ENCODE data around the gene OR6N2. TPM values are rescaled to one million over a fixed set of nuclear protein-coding genes. Genes with fewer than 3 reads are reported as not detected.

OR6N2 gene
- total RNA-seq, 1 donor, result not detected

DNA sequence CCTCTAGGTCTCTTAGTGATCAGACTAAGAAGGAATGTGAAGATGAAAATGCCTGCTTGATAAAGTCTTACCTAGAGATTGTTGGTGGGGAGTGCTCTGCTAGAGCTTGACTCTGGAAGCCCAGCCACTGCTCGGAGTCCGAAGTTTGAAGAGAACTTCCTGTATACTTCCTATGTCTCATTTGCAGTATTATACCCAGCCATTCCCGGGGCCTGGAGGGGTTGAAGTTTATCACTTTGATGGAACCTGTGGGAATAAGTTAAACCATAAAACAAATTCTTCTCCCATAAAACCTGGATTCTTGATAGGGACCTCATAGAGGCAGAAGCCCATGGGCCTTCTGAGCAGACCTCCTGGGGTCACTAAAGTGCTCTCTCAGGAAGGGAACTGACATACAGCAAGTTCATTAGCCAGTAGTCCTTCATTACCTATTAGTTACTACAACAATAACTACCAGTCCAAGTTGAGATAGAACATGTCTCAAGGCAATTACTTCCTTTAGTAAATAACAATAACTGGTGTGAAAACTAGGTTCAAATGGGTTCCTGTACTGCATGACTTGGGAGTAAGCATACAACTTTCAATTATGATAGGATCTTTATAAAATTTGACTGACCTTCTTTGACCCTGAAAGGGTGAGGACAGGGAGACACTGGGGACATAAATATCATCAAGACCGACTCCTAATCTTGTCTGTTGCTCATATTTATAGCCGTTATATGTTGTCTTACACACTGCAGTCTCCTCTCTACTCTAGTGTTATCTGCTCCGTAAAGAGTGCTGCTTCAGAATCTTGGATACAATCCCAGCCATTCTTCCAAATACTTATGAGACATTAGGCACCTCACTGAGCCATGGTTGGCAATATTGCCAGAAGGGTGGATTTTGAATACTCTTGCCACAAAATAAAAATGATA, 8.8 kb downstream of the OR6N2 start, which contains the start of gene OR6N1:
TSS of gene OR6N1 (minus strand) at position 246 of the 917 bp plus-strand sequence. CDS start 5,513 bp downstream, outside the sequence.
- TF ChIP-seq, protein P1, sequence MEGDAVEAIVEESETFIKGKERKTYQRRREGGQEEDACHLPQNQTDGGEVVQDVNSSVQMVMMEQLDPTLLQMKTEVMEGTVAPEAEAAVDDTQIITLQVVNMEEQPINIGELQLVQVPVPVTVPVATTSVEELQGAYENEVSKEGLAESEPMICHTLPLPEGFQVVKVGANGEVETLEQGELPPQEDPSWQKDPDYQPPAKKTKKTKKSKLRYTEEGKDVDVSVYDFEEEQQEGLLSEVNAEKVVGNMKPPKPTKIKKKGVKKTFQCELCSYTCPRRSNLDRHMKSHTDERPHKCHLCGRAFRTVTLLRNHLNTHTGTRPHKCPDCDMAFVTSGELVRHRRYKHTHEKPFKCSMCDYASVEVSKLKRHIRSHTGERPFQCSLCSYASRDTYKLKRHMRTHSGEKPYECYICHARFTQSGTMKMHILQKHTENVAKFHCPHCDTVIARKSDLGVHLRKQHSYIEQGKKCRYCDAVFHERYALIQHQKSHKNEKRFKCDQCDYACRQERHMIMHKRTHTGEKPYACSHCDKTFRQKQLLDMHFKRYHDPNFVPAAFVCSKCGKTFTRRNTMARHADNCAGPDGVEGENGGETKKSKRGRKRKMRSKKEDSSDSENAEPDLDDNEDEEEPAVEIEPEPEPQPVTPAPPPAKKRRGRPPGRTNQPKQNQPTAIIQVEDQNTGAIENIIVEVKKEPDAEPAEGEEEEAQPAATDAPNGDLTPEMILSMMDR (IDR thresholded peaks at IDR 0.05; ENCODE audit: insufficient read depth, low read depth, low read length), result no peak
- no peak for DNase-seq (ENCODE audit: low read depth)
- H3K4me3 ChIP-seq (ENCODE audit: low read depth, low read length), result no peak within 1 kb of the TSS

DNA sequence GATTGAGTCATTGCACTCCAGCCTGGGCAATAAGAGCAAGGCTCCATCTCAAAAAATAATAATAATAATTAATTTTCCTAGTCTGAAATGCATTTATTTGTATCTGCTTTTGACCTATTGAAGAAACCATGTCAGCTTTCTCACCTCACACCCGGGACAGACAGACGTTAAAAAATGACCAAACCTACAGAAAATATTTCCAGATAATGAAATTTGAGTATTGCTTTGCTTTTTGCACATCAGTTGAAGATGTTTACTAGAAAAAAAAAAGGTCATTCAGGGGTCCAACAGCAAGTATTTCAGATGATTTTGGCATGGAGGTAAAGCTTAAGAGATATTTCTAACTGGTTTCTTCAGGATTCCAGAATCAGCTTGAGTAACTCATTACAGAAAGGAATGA, 26.6 kb downstream of the OR6N2 start, which contains the start of gene OR6K6:
TSS of gene OR6K6 (plus strand) at position 301 of the 400 bp plus-strand sequence. CDS start 168 bp downstream, outside the sequence.
- no peak within 1 kb of the TSS for H3K4me3 ChIP-seq (ENCODE audit: low read depth, low read length)
- TF ChIP-seq, protein P1 (IDR thresholded peaks at IDR 0.05; ENCODE audit: insufficient read depth, low read depth, low read length), result no peak
- no peak for DNase-seq (ENCODE audit: low read depth)

DNA sequence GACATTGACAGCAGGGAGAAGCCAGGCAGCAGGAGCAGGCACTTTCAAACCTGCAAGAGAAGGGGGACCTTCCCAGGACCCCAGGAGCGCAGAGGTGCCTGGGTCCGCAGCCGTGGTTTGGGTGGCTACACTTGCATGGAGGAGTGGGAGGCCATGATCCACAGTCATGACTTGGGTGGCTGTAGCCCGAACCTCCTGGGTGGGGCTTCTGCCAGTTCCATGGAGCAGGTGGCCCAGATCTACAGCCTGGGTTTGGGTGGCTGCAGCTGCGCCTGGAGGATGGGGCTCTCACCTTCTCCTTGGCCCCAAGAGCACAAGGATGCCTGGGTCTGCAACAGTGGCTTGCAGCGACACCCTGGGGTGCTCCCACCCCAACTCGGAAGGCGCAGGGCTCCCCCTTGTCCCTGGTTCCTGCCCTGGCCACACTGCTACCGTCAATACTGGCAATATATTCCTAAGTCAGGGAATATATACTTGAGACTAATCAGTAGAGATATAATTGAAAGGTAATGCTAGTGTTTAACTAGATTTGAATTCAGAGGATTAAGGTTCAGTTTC, 28.8 kb downstream of the OR6N2 start:
- TF ChIP-seq, protein P1 (IDR thresholded peaks at IDR 0.05; ENCODE audit: insufficient read depth, low read depth, low read length), result no peak
- no peak overlapping the region for H3K4me3 ChIP-seq (ENCODE audit: low read depth, low read length)
- DNase-seq (ENCODE audit: low read depth), result no peak

DNA sequence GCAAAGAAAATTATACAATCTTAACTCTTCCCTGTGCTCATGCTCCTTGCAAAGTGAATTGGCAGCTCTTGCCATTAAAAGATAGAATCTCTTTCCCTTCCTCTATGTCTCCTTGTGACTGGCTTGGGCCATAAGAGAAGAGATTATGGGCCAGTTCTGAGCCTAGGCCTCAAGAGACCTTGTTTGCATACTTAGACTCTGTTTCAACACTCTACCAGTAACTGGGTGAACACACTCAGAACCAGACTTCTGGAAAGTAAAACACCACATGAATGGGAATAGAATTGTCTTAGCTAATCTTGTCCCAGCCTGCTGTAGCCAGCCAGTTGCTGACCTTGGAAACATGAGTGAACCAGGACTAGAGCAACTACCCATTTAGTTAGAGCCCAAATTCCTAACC, 45.2 kb downstream of the OR6N2 start:
- H3K4me3 ChIP-seq (ENCODE audit: low read depth, low read length), result no peak overlapping the region
- TF ChIP-seq, protein P1 (IDR thresholded peaks at IDR 0.05; ENCODE audit: insufficient read depth, low read depth, low read length), result no peak

DNA sequence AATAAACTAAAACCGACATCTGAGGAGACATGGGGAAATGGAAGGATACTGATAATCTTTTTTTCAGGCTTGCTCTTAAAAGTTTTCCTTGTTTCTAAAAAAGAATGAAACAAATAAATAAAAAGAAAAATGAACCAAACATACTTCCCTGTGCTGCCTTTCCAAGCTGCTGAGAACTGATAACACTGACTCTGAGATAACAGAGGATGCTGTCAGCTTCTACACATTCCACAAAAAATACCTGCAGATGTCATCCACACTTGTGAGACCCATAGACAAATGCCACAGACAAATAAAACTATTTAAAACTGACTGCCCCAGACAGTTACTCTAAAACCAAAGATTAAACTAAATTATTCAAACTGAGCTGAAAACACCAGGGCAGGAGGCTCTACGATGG, 48.5 kb downstream of the OR6N2 start:
- TF ChIP-seq, protein P1 (IDR thresholded peaks at IDR 0.05; ENCODE audit: insufficient read depth, low read depth, low read length), result no peak
- DNase-seq (ENCODE audit: low read depth), result no peak

More for the DNA sequence above, 45.2 kb downstream of the OR6N2 start:
- DNase-seq (ENCODE audit: low read depth), result no peak

DNA sequence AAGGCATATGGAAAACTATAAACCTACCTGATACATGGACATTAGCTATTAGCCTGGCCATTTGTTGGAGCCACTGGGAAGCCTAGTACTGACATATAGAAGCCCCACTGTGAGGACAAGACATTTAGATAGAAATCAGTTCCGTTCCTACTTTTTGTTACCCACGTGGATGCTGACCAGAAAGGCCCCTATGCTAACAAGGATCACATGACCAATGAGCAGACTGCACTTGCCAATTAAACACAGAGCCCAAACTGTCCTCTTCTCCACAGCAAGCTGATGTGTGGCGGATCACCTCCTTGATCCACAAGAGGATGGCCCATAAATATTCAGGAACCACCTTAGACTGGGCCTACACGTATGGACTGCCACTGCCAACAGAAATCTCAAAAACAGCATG, 49.3 kb downstream of the OR6N2 start:
- TF ChIP-seq, protein P1 (IDR thresholded peaks at IDR 0.05; ENCODE audit: insufficient read depth, low read depth, low read length), result no peak
- no peak for DNase-seq (ENCODE audit: low read depth)
- no peak overlapping the region for H3K4me3 ChIP-seq (ENCODE audit: low read depth, low read length)

More for the DNA sequence above, 48.5 kb downstream of the OR6N2 start:
- H3K4me3 ChIP-seq (ENCODE audit: low read depth, low read length), result no peak overlapping the region

Measured in fibroblast of villous mesenchyme (primary cell).